K562 (cell line): Measurements from ENCODE around the gene ACAD8. TPM values are rescaled to one million over a fixed set of nuclear protein-coding genes. Genes with fewer than 3 reads are reported as not detected.

Experiments used
- CEBPB ChIP-seq: fragments of 450-650 bp; IDR thresholded peaks from 2 replicates; pipeline ENCODE4 v1.6.1; 2016; ENCODE audit warnings: missing genetic modification characterization, missing compliant biosample characterization
- CHD7 ChIP-seq: fragments of 200-600 bp; sonication (generic); IDR thresholded peaks from one replicate; pipeline ENCODE4 v1.6.1; 2012; ENCODE audit warnings: mild to moderate bottlenecking, low read depth, low read length, inconsistent platforms
- HBP1 ChIP-seq: fragments of 450-650 bp; formaldehyde crosslinking; IDR thresholded peaks from 2 replicates; pipeline ENCODE4 v1.4.0; 2022; ENCODE audit warnings: missing genetic modification characterization
- HNRNPH1 ChIP-seq: fragments of 200-400 bp; formaldehyde crosslinking; optimal IDR thresholded peaks from 2 replicates; pipeline ENCODE3; 2017; ENCODE audit warnings: low read depth, mild to moderate bottlenecking, low read length, moderate library complexity
- HNRNPL ChIP-seq: fragments of 200-400 bp; formaldehyde crosslinking; IDR thresholded peaks from 2 replicates; pipeline ENCODE4 v1.6.1; 2017; ENCODE audit warnings: low read depth, mild to moderate bottlenecking, low read length
- MYBL2 ChIP-seq, 2 experiments: fragments of 450-650 bp in 1 of 2; sonication (generic) in 1 of 2; formaldehyde crosslinking in 1 of 2; IDR thresholded peaks; 2 replicates each; pipeline versions ENCODE4 v1.6.1 to v1.8.1; 2017 to 2022; ENCODE audit warnings: borderline replicate concordance in 1 of 2, inconsistent platforms in 1 of 2, low read depth in 1 of 2, mild to moderate bottlenecking in 1 of 2, missing genetic modification reagents in 1 of 2, moderate library complexity in 1 of 2
- RBM17 ChIP-seq: fragments of 200-400 bp; formaldehyde crosslinking; IDR thresholded peaks from 2 replicates; pipeline ENCODE4 v1.6.1; 2017; ENCODE audit warnings: low read depth, mild to moderate bottlenecking, low read length, borderline replicate concordance
- RCOR1 ChIP-seq, 2 experiments: IDR thresholded peaks; 2 replicates each; pipeline ENCODE4 v1.6.1; 2012; ENCODE audit warnings: low read depth in 2 of 2, low read length in 2 of 2, borderline replicate concordance in 1 of 2, improper control_type of control experiment in 1 of 2
- TAF7 ChIP-seq: fragments of 450-650 bp; IDR thresholded peaks from 2 replicates; pipeline ENCODE4 v1.6.1; 2016; ENCODE audit warnings: missing genetic modification characterization, missing compliant biosample characterization
- ZFP1 ChIP-seq: fragments of 450-650 bp; formaldehyde crosslinking; IDR thresholded peaks from 2 replicates; pipeline ENCODE4 v1.4.0; 2020; ENCODE audit warnings: mild to moderate bottlenecking, mixed read lengths
- ZNF280A ChIP-seq: fragments of 450-650 bp; IDR thresholded peaks from 2 replicates; pipeline ENCODE4 v1.6.1; 2018; ENCODE audit warnings: mild to moderate bottlenecking, low read depth; ENCODE audit not compliant: partially characterized antibody
- polyA plus RNA-seq, 8 experiments: library from polyadenylated mRNA; depleted of rRNA in 4 of 8; stranded (reverse) in 5 of 8; unstranded in 3 of 8; fragments of >200 nt; fragmentation: Nextera tagmentation in 2 of 8; fragmentation: Illumina TruSeq in 1 of 8; extraction: Ambion mirVana in 2 of 8; extraction: Trizol in 1 of 8; gene quantifications; 2 replicates each; pipeline versions ENCODE4 v1.2.1 to v1.2.3, GENCODE V29; 2011 to 2014; ENCODE audit warnings: inconsistent platforms in 1 of 8, missing spikeins in 1 of 8
- total RNA-seq, 7 experiments: library from RNA; depleted of rRNA in 6 of 7; stranded (reverse); fragments of >200 nt in 6 of 7; fragmentation: Illumina TruSeq in 2 of 7; extraction: Trizol in 2 of 7; gene quantifications; 2 replicates each; pipeline versions ENCODE4 v1.2.1 to v1.2.3, GENCODE V29; 2011 to 2021; ENCODE audit warnings: low replicate concordance in 1 of 7

The ACAD8 gene
- total and polyA plus RNA-seq, 9 of the 15 experiments (the other 6 are each of a cell fraction or from before 2014, with no cell fraction given): 6.5 to 34.1 (median 20.1) TPM

- no peak for TF ChIP-seq MYBL2 (IDR thresholded peaks at IDR 0.05; ENCODE audit: low read depth)
- no peak for TF ChIP-seq MYBL2 (CRISPR knock-in tag; IDR thresholded peaks at IDR 0.05; ENCODE audit: borderline replicate concordance)
- no peak for TF ChIP-seq ZFP1 (CRISPR knock-in tag)
- TF ChIP-seq RCOR1 (IDR thresholded peaks at IDR 0.05; ENCODE audit: borderline replicate concordance in 1 of 2, low read depth in 2 of 2, low read length in 2 of 2): 0 out of 4 replicates have a peak, but pooled peaks of 1 of the 2 experiments have one; percentile 24
- TF ChIP-seq HNRNPL: no peak
- no peak for TF ChIP-seq ZNF280A
- no peak for TF ChIP-seq TAF7 (tag)
- TF ChIP-seq CEBPB (tag): peak; percentile 35; the same call in 1 of the 2 replicates
- no peak for TF ChIP-seq HNRNPH1
- no peak for TF ChIP-seq HBP1 (CRISPR knock-in tag)
- no peak for TF ChIP-seq CHD7
- no peak for TF ChIP-seq RBM17
These were observed 801 bp upstream of the ACAD8 start (continued) for GRCh38 chr11:134252346-134253187.
